SK-N-SH treated with all-trans-retinoic acid at 6 μM for 48 hours (cell line): ENCODE data around the gene PTPRN2.

Experiments
- ATAC-seq: fragments of 200-7000 bp; cut with Tn5 transposase; 3 replicates; pipeline ENCODE4 v1.9.1; 2020; ENCODE audit warnings: mild to moderate bottlenecking, moderate library complexity
- ARNTL ChIP-seq: fragments of 450-650 bp; formaldehyde crosslinking; IDR thresholded peaks from 2 replicates; pipeline ENCODE4 v1.5.0; 2020; ENCODE audit warnings: low read depth, mild to moderate bottlenecking, moderate library complexity, borderline replicate concordance
- CREB5 ChIP-seq: fragments of 250-450 bp; sonication (Bioruptor Pico); IDR thresholded peaks from 2 replicates; pipeline ENCODE4 v1.5.1; 2020; ENCODE audit warnings: low read depth, mild to moderate bottlenecking, moderate library complexity
- CSDC2 ChIP-seq: fragments of 250-450 bp; sonication (Bioruptor Pico); IDR thresholded peaks from 2 replicates; pipeline ENCODE4 v1.5.0; 2020; ENCODE audit warnings: mild to moderate bottlenecking, moderate library complexity
- CSRNP3 ChIP-seq: fragments of 250-450 bp; sonication (Bioruptor Pico); IDR thresholded peaks from 2 replicates; pipeline ENCODE4 v1.5.1; 2021; ENCODE audit warnings: mild to moderate bottlenecking, moderate library complexity
- ESRRG ChIP-seq: fragments of 250-450 bp; sonication (Bioruptor Pico); IDR thresholded peaks from 2 replicates; pipeline ENCODE4 v1.6.1; 2021; ENCODE audit warnings: mild to moderate bottlenecking
- GLIS3 ChIP-seq: fragments of 250-450 bp; sonication (Bioruptor Pico); IDR thresholded peaks from 2 replicates; pipeline ENCODE4 v1.5.0; 2020; ENCODE audit warnings: mild to moderate bottlenecking, moderate library complexity
- ISL1 ChIP-seq: fragments of 250-450 bp; sonication (Bioruptor Pico); IDR thresholded peaks from 2 replicates; pipeline ENCODE4 v2.1.2; 2022; ENCODE audit warnings: mild to moderate bottlenecking, moderate library complexity
- PATZ1 ChIP-seq: fragments of 250-450 bp; sonication (Bioruptor Pico); IDR thresholded peaks from 2 replicates; pipeline ENCODE4 v1.8.0; 2020; ENCODE audit warnings: mild to moderate bottlenecking, moderate library complexity, borderline replicate concordance
- POU6F1 ChIP-seq: fragments of 250-450 bp; sonication (Bioruptor Pico); IDR thresholded peaks from 2 replicates; pipeline ENCODE4 v1.8.0; 2021; ENCODE audit warnings: low read depth, mild to moderate bottlenecking, moderate library complexity, borderline replicate concordance
- PPARA ChIP-seq: fragments of 250-450 bp; sonication (Bioruptor Pico); IDR thresholded peaks from 2 replicates; pipeline ENCODE4 v1.5.0; 2020; ENCODE audit warnings: mild to moderate bottlenecking, borderline replicate concordance
- RARB ChIP-seq: fragments of 250-450 bp; sonication (Bioruptor Pico); IDR thresholded peaks from 2 replicates; pipeline ENCODE4 v1.8.0; 2021; ENCODE audit warnings: mild to moderate bottlenecking, moderate library complexity
- TOX ChIP-seq: fragments of 250-450 bp; sonication (Bioruptor Pico); IDR thresholded peaks from 2 replicates; pipeline ENCODE4 v1.8.0; 2021; ENCODE audit warnings: mild to moderate bottlenecking, moderate library complexity, borderline replicate concordance
- TSHZ2 ChIP-seq: fragments of 250-450 bp; sonication (Bioruptor Pico); IDR thresholded peaks from 2 replicates; pipeline ENCODE4 v1.5.0; 2020; ENCODE audit warnings: mild to moderate bottlenecking, moderate library complexity
- ZC3H10 ChIP-seq: fragments of 250-450 bp; sonication (Bioruptor Pico); IDR thresholded peaks from 2 replicates; pipeline ENCODE4 v1.5.1; 2021; ENCODE audit warnings: mild to moderate bottlenecking, moderate library complexity
- ZNF565 ChIP-seq: fragments of 450-650 bp; formaldehyde crosslinking; conservative IDR thresholded peaks from 2 replicates; pipeline ENCODE4 v1.5.0; 2020; ENCODE audit warnings: low read depth, mild to moderate bottlenecking, moderate library complexity
- ZNF70 ChIP-seq: fragments of 450-650 bp; formaldehyde crosslinking; IDR thresholded peaks from 2 replicates; pipeline ENCODE4 v1.5.0; 2020; ENCODE audit warnings: mild to moderate bottlenecking, moderate library complexity
- ZNF8 ChIP-seq: fragments of 450-650 bp; formaldehyde crosslinking; IDR thresholded peaks from 2 replicates; pipeline ENCODE4 v1.5.0; 2020; ENCODE audit warnings: mild to moderate bottlenecking, moderate library complexity

The PTPRN2 gene

DNA sequence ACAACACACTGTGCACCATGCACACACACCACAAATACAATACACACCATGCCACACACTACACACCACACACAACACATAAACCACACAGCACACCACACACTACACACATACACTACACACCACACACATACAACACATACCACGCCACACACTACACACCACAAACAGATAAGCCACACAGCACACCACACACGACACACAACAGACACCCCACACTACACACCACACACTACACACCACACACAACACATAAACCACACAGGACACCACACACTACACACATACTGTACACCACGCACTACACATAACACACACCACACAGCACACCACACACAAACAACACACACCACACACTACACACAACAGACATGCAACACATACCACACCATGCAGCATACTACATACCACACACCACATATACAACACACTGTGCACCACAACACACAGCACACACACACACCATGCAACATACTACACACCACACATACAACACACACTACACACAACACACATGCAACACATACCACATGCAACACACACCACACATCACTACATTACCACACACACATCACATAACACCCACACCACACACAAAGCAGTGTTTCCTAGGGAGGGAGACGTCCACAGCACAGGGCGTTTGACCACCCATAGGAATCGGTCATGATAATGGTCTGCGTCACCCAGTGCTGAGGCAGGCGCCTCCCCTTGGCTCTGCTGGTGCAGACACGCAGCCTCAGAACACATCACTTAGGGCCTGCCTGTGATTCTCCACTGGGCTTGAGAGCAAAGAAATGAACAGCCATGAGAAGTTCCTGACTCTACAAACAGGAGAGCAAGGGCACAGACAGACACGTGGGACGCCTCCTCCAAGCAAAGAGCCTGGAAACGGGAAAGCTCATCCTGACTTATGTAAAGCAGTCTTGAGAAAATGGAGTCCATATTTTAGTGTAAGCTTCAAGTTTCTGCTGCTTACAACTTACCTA lies 458.3 kb downstream of the PTPRN2 start:
- no peak for TF ChIP-seq CREB5 (CRISPR knock-in tag)
- no peak for TF ChIP-seq PPARA (CRISPR knock-in tag)
- no peak for TF ChIP-seq ZC3H10
- TF ChIP-seq PATZ1 (CRISPR knock-in tag): no peak
- no peak for TF ChIP-seq ARNTL (CRISPR knock-in tag)
- TF ChIP-seq TOX (CRISPR knock-in tag): no peak
- ATAC-seq: no peak

DNA sequence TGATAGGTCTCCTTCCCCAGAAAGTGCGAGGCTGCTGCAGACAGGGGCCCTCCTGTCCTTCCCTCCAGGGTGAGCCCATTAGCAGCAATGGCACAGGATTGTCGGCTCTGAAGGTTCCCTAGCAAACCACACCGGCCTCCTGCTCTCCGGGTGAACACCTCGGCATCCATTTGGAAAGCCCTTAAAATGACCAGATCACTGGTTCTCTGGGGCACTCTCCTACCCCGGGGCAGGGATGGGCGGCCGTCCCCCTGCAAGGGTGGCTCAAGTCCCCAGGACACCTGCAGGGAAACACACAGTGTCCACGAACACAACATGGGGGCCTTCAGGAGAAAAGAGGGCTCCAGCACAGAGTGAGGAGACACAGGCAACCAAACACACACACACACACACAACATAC lies 459.1 kb downstream of the PTPRN2 start:
- ATAC-seq: no peak

More for the DNA sequence above, 459.1 kb downstream of the PTPRN2 start:
- no peak for TF ChIP-seq ZNF8 (CRISPR knock-in tag)
- no peak for TF ChIP-seq CSRNP3 (CRISPR knock-in tag)
- no peak for TF ChIP-seq ESRRG (CRISPR knock-in tag)
- no peak for TF ChIP-seq ARNTL (CRISPR knock-in tag)
- TF ChIP-seq CSDC2 (CRISPR knock-in tag): no peak
- no peak for TF ChIP-seq ZNF70 (CRISPR knock-in tag)
- TF ChIP-seq RARB: no peak
- no peak for TF ChIP-seq ZC3H10
- no peak for TF ChIP-seq TSHZ2 (CRISPR knock-in tag)
- no peak for TF ChIP-seq POU6F1
- no peak for TF ChIP-seq ISL1 (CRISPR knock-in tag)
- TF ChIP-seq ZNF565: no peak
- no peak for TF ChIP-seq GLIS3 (CRISPR knock-in tag)
